ENCODE measurements around the gene GABRA6.

- TF ChIP-seq CTCF (IDR thresholded peaks at IDR 0.05) (no peak), POLR2A (IDR thresholded peaks at IDR 0.05) (no peak)
Measured at GRCh38 chr5:161645264-161645663, 40.3 kb upstream of the GABRA6 start.

Data from Peyer's patch (tissue), 4 donors.